ENCODE measurements around the gene ATP6AP1. TPM values are rescaled to one million over a fixed set of nuclear protein-coding genes. Genes with fewer than 3 reads are reported as not detected.
A peak's percentile ranks its signal among the peaks of the same experiment; 100 is the strongest.

The ATP6AP1 gene
- total RNA-seq, 1 donor = 61.9 TPM

GRCh38 chrX:154472685-154473632 is 44.5 kb downstream of the ATP6AP1 start:
- peak; percentile 73 for DNase-seq (ENCODE audit: insufficient read length, low spot score, missing footprints)
- peaks cover 3% of the 10 kb centered on the region for H4K20me1 ChIP-seq (ENCODE audit: insufficient read depth, low read length)

GRCh38 chrX:154473683-154474082 is 45.2 kb downstream of the ATP6AP1 start:
- no peak for TF ChIP-seq CTCF (IDR thresholded peaks at IDR 0.05; ENCODE audit: extremely low read depth, low read depth, low read length)
- peaks cover 3% of the 10 kb centered on the region for H4K20me1 ChIP-seq (ENCODE audit: insufficient read depth, low read length)
- no peak overlapping the region for H2AFZ ChIP-seq (ENCODE audit: low read length)
- H3K9me3 ChIP-seq (ENCODE audit: low read depth, low read length) = no peaks in the 10 kb centered on the region
- no peaks in the 10 kb centered on the region for H3K79me2 ChIP-seq (ENCODE audit: insufficient read depth, low read length)
- H3K27me3 ChIP-seq (ENCODE audit: insufficient read depth, low read length) = no peaks in the 10 kb centered on the region
- H3K4me1 ChIP-seq (ENCODE audit: insufficient read depth, low read length) = no peaks in the 10 kb centered on the region
- H3K4me2 ChIP-seq (ENCODE audit: insufficient read depth, low read length) = no peak overlapping the region
- no peak overlapping the region for H3K4me3 ChIP-seq (ENCODE audit: insufficient read depth, low read length)
- peaks cover 11% of the 10 kb centered on the region for H3K36me3 ChIP-seq (ENCODE audit: insufficient read depth, low read length)
- DNase-seq (ENCODE audit: insufficient read length, low spot score, missing footprints) = peak; percentile 86
- H3K27ac ChIP-seq (ENCODE audit: low read depth, low read length) = no peak overlapping the region

More at GRCh38 chrX:154472685-154473632, 44.5 kb downstream of the ATP6AP1 start:
- TF ChIP-seq CTCF (IDR thresholded peaks at IDR 0.05; ENCODE audit: extremely low read depth, low read depth, low read length) = no peak
- no peaks in the 10 kb centered on the region for H3K4me1 ChIP-seq (ENCODE audit: insufficient read depth, low read length)
- H3K9me3 ChIP-seq (ENCODE audit: low read depth, low read length) = no peaks in the 10 kb centered on the region
- H3K4me2 ChIP-seq (ENCODE audit: insufficient read depth, low read length) = no peak overlapping the region
- H2AFZ ChIP-seq (ENCODE audit: low read length) = no peak overlapping the region
- no peak overlapping the region for H3K27ac ChIP-seq (ENCODE audit: low read depth, low read length)
- no peak overlapping the region for H3K4me3 ChIP-seq (ENCODE audit: insufficient read depth, low read length)
- no peaks in the 10 kb centered on the region for H3K27me3 ChIP-seq (ENCODE audit: insufficient read depth, low read length)
- H3K36me3 ChIP-seq (ENCODE audit: insufficient read depth, low read length) = peaks cover 11% of the 10 kb centered on the region
- H3K79me2 ChIP-seq (ENCODE audit: insufficient read depth, low read length) = no peaks in the 10 kb centered on the region

- TF ChIP-seq CTCF (IDR thresholded peaks at IDR 0.05; ENCODE audit: extremely low read depth, low read depth, low read length) = no peak
- H3K9me3 ChIP-seq (ENCODE audit: low read depth, low read length) = no peaks in the 10 kb centered on the region
- H3K79me2 ChIP-seq (ENCODE audit: insufficient read depth, low read length) = no peaks in the 10 kb centered on the region
- no peaks in the 10 kb centered on the region for H3K27me3 ChIP-seq (ENCODE audit: insufficient read depth, low read length)
- H3K27ac ChIP-seq (ENCODE audit: low read depth, low read length) = no peak overlapping the region
- H3K4me2 ChIP-seq (ENCODE audit: insufficient read depth, low read length) = no peak overlapping the region
- no peaks in the 10 kb centered on the region for H3K4me1 ChIP-seq (ENCODE audit: insufficient read depth, low read length)
- DNase-seq (ENCODE audit: insufficient read length, low spot score, missing footprints) = peak; percentile 82
- H2AFZ ChIP-seq (ENCODE audit: low read length) = no peak overlapping the region
- H4K20me1 ChIP-seq (ENCODE audit: insufficient read depth, low read length) = no peaks in the 10 kb centered on the region
- H3K36me3 ChIP-seq (ENCODE audit: insufficient read depth, low read length) = peaks cover 8% of the 10 kb centered on the region
- H3K4me3 ChIP-seq (ENCODE audit: insufficient read depth, low read length) = no peak overlapping the region
These were observed 48.3 kb downstream of the ATP6AP1 start for GRCh38 chrX:154476821-154477220.

- Histone ChIP-seq H3K36me3 (ENCODE audit: insufficient read depth, low read length) (peaks cover 8% of the 10 kb centered on the region), H3K27ac (ENCODE audit: low read depth, low read length) (peak overlapping the region; percentile 13), H3K79me2 (ENCODE audit: insufficient read depth, low read length) (no peaks in the 10 kb centered on the region), H2AFZ (ENCODE audit: low read length) (no peak overlapping the region), H3K4me3 (ENCODE audit: insufficient read depth, low read length) (peak overlapping the region; percentile 64), H3K9me3 (ENCODE audit: low read depth, low read length) (no peaks in the 10 kb centered on the region), H3K27me3 (ENCODE audit: insufficient read depth, low read length) (no peaks in the 10 kb centered on the region), H4K20me1 (ENCODE audit: insufficient read depth, low read length) (no peaks in the 10 kb centered on the region), H3K4me1 (ENCODE audit: insufficient read depth, low read length) (no peaks in the 10 kb centered on the region), H3K4me2 (ENCODE audit: insufficient read depth, low read length) (peak overlapping the region; percentile 76)
- DNase-seq (ENCODE audit: insufficient read length, low spot score, missing footprints) = peak; percentile 78
- TF ChIP-seq CTCF (IDR thresholded peaks at IDR 0.05; ENCODE audit: extremely low read depth, low read depth, low read length) = no peak
These were observed 49.5 kb downstream of the ATP6AP1 start for GRCh38 chrX:154477891-154478477.
